Fibroblast of the conjunctiva (primary cell): ENCODE data around the gene SHBG.
"Not testable (repeated sequence)": the region's sequence is repeated elsewhere in the genome, so short reads cannot be mapped to it uniquely, and the experiment has no call there.

Experiments
- DNase-seq: peaks from one replicate; pipeline ENCODE4 v3.0.0-alpha.2; 2010; ENCODE audit warnings: low read depth

The SHBG gene

DNA sequence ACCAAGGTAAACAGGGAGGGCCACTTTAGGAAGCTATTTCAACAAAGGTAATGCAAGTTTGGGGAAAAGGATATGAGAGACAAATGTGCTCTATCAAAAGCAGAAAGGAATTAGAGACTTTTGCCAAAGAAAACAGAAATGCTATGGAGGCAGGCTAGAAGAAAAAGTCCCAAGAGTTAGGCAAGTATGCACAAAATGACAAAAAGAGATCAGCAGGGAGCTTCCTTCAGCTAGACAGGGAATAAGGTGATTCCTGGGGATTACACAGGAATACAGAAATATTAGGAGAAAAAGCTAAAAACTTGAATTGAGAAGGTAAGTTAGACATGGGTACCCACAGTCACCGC is 17.7 kb upstream of the SHBG start:
- DNase-seq, result no peak

DNA sequence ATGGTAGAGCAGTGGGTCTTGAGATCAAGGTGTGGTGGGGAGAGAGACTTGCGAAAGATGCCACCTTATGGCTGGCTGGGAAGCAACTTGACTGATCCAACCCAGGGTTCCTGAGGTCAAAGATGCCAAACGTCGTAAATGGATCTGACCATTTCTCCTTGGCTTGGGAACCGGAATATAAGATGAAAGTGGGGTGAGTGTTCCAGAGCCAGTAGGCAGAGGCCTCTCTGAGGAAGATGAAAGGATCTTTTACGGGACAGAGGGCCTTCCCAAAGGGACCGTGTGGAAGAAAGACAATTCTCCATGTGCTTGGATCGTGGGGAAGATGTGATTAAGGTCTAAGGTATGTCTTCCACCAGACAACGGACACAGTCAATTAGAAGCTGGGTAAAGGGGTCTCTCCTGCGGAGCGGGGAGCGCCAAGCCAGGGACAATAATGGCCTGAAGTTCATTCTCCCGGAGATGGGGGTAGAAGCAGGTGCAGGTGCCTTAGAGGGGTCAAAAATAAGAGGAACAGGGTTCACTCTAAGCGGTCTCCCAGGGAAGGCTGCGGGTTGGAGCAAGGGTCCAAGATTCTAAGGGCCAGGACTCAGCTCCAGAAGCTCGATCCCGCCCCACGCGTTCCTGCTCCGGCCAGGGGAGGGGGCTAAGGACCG is 16.0 kb upstream of the SHBG start:
- DNase-seq, result no peak

DNA sequence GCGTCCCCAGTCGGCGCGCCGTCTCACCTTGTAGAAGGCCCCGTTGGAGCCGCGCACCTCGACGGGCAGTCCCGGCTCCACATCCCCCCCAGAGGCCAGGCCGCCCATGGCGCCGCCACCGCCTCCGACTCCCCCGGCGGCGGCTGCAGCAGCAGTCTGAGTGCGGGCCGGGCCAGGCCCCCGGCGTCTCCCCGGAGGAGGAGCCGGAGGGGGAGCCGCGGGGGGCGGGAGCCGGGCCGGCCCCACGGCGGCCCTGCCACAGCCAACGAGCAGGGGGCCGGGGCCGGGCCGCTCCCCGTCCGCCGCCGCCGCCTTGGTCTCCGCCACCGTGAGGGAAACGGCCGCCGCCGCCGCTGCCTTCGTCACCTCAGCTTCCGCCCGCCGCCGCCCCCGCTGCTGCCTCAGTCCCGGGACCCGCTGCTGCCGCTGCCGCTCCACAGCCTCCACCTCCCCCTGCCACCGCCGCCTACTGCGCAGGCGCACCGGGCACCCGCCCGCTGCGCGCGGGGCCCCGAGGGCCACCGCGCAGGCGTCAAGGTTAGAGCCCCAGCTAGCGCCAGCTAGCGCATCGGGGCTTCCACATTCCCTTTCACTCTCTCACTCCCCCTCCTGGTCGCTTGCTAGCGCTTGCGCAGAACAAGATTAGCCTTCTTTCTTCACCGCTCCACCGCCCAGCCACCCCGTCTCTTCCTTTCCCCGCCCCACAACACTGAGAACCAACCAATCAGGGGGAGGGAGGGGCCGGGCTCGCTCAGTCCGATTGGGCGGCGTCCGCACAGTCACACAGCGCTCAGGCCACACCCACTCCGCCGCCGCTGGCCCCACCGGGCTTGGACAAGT is 15.3 kb upstream of the SHBG start, which contains the start of gene FXR2:
TSS of gene FXR2 (minus strand) at position 473 of the 840 bp plus-strand sequence. CDS start at position 108, 365 bp downstream.
- peak; percentile 100 for DNase-seq

DNA sequence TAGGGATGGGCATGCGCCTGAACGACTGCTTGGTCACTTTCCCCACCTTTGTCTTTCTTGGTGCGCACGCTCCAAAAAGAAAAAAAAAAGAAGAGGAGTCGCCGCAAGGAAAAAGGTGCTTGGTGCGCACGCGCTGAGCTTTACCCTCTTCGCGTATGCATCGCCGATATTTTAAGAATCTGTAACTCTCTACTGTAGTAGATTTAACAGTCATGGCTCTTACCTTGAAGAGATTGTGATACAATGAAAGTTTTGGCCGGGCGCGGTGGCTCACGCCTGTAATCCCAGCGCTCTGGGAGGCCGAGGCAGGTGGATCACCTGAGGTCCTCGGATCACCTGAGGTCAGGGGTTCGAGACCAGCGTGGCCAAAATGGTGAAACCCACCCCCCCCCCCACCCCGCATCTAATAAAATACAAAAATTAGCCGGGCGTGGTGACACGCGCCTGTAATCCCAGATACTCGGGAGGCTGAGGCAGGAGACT is 14.6 kb upstream of the SHBG start:
- DNase-seq, result no peak

DNA sequence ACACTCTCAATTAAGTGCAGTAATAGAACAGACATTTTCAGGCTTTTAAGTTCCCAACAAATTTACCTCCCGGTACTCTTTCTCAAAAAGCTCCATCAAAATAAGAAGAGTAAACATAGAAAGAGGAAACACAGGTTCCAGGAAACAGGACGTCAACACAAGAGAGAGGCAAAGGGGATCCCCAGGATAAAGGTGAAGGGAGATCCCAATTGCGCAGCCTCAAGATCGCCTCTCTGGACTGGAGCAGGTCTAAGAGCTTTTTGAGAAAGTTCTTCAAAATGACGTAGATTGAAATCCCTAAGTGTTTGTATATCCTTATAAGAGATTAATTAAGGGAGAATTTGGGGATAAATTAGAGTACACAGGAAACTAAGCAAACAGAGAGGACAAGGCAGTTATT is 11.3 kb upstream of the SHBG start:
- no peak for DNase-seq

DNA sequence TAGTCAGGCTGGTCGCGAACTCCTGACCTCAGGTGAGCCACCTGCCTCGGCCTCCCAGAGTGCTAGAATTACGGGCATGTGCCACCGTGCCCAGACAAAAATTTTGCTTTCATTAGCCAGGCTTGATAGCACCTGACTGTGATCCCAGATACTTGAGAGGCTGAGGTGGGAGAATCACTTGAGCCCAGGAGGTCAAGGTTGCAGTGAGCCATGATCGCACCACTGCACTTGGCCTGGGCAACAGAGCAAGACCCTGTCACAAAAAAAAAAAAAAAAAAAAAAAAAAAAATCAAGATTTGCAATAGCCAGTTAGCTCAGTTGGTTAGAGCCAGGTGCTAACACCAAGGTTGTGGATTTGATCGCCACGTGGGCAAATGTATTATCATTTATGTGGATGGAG is 9.1 kb upstream of the SHBG start:
- no peak for DNase-seq

DNA sequence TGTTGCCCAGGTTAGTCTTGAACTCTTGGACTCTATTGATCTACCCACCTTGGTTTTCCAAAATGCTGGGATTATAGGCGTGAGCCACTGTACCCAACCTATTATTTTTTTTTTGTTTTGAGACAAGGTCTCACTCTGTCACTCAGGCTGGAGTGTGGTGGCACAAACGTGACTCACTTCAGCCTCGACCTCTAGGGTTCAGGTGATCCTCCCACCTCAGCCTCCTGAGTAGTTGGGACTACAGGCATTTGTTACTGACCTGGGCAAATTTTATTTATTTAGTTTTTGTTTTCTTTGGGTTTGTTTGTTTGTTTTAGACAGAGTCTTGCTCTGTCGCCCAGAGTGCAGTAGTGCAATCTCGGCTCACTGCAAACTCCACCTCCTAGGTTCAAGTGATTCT is 6.3 kb upstream of the SHBG start:
- DNase-seq, result no peak

DNA sequence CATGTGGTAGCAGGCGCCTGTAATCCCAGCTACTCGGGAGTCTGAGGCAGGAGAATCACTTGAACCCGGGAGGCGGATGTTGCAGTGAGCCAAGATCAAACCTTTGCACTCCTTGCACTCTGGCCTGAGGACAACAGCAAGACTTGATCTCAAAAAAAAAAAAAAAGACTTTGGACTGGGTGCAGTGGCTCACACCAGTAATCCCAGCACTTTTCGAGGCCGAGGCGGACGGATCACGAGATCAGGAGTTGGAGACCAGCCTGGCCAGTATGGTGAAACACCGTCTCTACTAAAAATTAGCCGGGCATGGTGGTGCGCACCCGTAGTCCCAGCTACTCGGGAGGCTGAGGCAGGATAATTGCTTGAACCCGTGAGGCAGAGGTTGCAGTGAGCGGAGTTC is 4.2 kb upstream of the SHBG start:
- DNase-seq, result not testable (repeated sequence)

DNA sequence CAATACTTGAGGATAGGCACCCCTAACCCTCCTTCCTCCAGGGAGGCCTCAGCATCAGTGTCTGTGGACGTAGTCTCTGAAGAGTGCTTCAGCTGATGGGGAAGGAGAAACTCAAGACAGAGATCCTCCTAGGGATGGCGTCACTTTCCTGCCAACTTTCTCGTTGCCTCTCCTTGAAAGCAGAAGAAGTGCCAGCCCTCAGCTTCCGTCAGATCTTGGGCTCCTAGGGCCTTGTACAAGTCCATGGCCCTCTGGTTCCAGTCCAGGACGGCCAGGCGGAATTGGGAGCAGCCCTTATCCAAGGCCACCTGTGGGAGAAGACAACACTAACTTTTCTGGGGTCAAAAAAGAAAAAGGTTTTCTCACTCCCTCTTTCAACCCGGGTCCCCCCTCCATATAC is 3.6 kb upstream of the SHBG start:
- DNase-seq, result no peak

DNA sequence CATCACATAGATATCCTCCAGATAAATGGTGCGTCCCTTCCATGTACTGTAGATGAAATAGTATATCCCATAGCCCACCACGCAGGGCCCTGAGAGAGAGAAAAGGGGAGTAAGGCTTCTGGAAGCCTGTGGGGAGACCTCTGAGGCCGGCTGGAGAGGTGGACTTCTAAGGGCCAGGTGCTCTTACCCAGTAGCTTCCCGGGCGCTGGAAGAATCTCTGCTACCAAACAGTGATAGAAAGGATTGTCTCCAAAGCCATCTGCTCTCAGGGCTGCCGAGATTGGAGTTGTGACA is 3.0 kb upstream of the SHBG start:
- DNase-seq, result no peak

DNA sequence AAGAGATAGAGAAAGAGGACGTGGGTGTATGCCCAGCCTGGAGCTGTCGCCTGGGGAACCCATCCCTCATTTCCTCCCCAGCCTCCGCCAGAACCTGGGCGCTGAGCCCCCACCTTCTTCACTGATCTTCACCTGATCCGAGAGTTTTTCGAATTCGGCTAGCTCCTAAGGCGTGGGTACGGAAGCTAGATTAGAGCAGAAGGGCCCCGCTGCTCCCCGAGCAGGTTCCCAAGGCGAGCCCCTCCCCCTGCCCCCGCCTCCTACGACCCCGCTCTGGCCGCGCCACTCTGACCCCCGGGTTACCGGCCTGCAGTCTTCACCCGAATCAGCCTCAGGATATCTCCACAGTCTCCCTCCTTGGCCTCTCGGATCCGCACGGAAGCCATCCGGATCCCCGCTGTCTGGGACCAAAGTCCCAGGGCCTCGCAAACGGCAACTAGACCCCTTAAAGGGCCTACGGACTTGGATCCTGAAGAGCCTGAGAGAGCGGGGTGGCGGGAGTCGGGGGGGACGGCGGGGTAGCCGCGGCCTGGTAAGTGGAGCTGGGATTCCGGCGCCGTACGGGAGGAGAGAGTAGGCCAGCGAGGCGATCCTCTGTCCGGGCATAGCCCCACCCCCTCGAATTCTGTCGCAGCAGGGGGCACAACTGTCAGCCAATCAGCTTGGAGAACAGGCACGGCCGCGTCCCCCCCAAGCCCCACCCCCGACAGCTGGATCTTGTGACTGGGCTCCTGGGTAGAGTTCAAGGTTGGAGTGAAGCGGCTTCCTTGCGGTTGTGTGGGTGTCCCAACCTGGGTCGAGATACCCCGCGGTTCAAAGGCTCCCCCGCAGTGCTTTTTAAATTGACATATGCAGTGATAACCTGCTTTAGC is 2.4 kb upstream of the SHBG start, which contains the start of gene SAT2:
TSS of gene SAT2 (minus strand) at position 572 of the 872 bp plus-strand sequence. CDS start at position 386, 186 bp downstream.
- peak; percentile 91 for DNase-seq

DNA sequence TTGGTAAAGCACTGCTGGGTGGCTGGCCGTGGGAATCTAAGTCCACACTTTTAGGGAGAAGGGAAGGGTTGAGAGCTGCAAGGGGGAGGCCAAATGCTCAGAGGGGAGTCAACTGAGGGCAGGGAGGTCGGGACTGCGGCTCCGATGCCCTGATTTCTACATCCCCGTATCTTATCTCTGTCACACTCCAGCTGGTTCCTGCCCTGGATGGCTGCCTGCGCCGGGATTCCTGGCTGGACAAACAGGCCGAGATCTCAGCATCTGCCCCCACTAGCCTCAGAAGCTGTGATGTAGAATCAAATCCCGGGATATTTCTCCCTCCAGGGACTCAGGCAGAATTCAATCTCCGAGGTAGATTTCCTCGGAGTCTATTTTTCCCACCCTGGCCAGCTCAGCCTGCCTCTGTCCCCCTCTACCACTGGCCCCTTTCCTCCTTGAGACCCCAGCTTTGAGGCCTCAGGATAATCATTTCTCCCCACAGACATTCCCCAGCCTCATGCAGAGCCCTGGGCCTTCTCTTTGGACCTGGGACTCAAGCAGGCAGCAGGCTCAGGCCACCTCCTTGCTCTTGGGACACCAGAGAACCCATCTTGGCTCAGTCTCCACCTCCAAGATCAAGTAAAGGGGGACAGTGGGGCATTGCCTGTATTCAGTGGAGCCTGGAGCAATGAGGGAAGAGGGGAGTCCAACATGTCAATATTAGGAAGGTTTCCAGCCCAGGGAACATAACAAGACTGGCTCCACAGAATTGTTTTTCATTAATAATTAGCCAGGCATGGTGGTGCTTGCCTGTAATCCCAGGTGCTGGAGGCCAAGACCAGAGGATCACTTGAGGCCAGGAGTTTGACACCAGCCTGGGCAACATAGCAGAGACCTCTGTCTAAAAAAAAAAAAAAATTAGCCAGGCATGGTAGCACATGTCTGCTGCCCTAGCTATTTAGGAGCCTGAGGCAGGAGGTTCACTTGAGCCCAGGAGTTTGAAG is 1.8 kb downstream of the SHBG start:
- DNase-seq, result no peak

DNA sequence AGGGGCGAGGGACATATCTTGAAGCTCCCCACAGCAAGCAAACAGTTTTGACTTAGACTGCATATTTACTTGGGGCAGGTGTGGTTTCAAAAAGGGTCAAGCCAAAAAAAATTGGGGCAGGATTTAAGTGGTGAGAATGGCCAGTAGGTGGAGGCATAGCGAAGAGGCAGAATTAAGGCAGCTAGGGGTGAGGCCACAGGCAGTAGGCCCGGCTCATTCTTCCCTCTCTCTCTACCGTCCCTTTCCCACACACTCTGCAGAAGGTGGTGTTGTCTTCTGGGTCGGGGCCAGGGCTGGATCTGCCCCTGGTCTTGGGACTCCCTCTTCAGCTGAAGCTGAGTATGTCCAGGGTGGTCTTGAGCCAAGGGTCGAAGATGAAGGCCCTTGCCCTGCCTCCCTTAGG is 2.6 kb downstream of the SHBG start:
- DNase-seq, result peak; percentile 30

DNA sequence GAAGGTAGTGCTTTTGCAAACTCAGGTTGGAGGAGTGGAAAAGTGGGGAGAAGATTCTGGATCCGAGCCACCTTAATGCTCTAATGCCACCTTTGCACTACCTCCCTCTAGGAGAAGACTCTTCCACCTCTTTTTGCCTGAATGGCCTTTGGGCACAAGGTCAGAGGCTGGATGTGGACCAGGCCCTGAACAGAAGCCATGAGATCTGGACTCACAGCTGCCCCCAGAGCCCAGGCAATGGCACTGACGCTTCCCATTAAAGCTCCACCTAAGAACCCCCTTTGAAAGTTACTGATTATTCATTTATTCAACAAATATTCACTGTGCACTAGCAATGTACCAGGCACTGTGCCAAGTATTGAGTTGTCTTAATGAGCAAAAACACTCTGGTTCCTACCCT is 3.2 kb downstream of the SHBG start:
- DNase-seq, result no peak

DNA sequence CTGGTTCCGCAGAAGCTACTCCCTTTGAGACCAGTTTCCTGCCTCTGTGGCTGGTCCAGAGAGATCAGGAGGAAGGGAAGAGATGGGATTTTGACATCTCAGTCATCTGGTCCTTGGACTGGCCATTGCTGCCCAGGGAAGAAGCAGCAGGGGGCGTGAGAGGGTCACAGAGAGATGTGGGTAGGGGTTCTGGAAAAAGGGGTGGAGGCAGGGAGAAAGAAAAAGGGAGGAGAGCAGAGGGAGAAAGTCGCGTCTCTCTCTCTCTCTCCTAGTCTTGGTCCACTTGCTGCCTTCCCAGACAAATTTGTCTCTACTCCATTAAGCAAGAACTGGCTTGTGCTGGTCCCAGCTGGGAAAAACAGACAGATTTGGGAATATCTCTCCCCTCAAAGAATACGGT is 4.4 kb downstream of the SHBG start:
- no peak for DNase-seq

DNA sequence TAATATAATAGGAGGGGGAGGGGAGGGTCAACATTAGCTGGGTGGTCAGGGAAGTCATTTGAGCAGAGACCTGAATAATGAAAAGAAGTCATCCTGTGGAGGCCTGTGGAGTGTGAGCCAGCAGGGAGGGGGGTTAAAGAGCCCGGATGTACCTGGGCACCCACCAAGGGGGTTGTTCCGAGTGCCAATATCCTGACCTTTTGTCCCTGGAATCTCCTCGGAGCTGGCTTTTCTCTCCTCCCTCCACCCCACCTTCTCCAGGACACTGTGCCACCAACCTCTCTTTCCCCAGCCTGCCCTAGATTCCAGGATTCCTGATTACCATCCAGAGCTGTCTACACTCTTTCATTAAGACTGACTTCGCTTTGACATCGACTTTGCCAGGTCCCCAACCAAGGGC is 6.2 kb downstream of the SHBG start:
- DNase-seq, result no peak

DNA sequence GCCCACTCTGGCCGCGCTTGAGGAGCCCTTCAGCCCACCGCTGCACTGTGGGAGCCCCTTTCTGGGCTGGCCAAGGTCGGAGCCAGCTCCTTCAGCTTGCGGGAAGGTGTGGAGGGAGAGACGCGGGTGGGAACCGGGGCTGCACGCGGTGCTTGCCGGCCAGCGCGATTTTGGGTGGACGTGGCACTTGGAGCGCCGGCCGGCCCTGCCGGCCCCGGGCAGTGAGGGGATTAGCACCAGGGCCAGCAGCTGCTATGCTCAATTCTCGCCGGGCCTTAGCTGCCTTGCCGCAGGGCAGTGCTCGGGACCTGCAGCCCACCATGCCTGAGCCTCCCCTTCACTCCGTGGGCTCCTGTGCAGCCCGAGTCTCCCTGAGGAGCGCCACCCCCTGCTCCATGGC is 10.8 kb downstream of the SHBG start:
- DNase-seq, result no peak

DNA sequence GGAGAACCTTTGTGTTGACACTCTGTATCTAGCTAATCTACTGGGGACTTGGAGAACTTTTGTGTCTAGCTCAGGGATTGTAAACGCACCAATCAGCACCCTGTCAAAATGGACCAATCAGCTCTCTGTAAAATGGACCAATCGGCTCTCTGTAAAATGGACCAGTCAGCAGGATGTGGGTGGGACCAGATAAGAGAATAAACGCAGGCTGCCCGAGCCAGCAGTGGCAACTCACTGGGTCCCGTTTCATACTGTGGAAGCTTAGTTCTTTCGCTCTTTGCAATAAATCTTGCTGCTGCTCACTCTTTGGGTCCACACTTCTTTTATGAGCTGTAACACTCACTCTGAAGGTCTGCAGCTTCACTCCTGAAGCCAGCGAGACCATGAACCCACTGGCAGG is 11.7 kb downstream of the SHBG start:
- not testable (repeated sequence) for DNase-seq

DNA sequence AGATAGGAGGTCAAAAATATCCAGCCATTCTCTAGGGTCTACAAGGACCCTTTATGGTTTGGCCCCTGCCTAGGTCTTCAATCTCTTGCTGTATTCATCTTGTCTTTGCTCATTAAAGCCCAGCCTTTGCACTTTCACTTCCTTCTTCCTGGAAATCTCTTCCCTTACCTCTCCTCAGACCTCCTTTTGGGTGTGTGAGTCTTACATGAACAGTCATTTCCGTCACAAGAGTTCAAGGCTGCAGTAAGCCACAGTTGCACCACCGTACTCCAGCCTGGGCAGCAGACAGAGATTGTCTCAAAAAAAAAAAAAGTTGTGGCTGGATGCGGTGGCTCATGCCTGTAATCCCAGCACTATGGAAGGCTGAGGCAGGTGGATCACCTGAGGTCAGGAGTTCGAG is 14.8 kb downstream of the SHBG start:
- no peak for DNase-seq

DNA sequence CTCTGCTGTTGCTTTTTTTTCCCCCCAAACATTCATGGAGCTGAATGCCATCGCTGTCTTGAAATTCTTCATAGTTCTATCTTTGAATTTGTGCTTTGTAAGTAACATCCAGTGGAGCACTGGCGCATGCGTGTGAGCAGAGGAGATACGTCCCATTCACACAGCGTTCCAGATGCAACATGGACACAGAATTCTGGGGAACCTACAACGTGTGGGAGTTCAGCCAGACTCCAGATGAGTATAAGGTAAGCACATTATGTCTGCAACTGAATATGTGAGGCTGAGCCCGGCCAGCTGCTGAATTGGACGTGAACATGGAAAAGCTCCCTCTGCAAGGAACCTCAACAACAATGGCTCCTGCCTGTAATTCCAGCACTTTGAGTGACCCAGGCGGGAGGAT is 16.5 kb downstream of the SHBG start:
- no peak for DNase-seq

DNA sequence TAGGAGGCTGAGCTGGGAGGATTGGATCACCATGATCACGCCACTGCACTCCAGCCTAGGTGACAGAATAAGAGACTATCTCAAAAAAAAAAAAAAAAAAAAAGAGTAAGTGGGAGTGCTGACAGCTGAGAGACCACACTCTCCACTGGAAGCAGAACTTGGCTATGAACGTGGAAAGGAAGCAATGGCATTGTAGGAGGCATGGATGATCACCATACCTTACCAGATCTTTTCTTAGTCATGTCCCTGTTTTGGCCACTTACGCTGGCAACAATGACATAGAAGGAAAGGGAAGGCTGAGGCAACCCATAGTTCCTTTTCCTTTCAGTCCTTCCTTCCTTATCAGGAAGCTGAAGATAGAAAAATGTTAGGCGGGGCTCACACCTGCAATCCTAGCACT is 17.1 kb downstream of the SHBG start:
- no peak for DNase-seq
